ENCODE results near the gene SLC35C1.

DNA sequence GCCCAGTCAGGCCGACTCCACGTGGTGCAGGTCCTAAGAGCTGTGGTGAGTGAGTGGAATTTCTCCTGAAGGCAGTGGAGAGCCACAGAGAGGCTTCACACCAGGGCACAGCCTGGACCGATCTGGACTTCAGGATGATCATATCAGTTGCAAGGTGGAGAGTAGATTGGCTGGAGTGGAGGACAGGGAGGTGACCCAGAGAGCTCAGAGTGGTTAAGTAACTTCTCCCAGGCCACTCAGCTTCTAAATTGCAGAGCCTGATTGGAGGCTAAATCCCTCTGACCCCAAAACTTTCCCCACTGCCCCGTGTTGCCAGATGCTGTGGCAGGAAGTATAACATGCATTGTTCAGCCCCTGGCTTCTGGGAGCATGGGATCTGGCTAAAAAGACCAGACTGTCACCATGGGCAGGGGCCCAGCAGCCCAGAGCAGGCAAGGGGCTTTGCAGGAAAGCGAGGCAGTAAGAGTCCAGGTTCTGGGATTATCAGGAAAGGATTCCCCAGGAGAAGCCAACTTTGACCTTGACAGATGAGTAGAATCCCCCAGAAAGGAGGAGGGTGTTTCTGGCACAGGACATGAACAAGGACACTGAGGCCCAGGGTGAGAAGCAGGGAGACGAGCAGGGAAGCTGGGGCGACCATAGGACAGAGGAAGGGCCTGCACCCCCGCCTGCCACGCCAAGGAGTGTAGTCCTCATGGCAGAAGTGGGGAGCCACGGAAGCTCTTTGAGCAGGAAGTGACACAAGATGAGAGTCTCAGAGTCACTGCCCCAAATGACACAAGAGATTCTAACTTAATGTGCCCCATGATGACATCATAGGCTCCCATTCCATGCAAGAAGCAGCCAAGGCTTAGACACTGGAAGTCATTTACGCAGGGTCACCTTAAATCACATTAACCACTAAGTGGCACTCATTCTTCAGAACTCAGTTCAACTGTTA, 4.8 kb downstream of the SLC35C1 start:
- TF ChIP-seq, protein P1, sequence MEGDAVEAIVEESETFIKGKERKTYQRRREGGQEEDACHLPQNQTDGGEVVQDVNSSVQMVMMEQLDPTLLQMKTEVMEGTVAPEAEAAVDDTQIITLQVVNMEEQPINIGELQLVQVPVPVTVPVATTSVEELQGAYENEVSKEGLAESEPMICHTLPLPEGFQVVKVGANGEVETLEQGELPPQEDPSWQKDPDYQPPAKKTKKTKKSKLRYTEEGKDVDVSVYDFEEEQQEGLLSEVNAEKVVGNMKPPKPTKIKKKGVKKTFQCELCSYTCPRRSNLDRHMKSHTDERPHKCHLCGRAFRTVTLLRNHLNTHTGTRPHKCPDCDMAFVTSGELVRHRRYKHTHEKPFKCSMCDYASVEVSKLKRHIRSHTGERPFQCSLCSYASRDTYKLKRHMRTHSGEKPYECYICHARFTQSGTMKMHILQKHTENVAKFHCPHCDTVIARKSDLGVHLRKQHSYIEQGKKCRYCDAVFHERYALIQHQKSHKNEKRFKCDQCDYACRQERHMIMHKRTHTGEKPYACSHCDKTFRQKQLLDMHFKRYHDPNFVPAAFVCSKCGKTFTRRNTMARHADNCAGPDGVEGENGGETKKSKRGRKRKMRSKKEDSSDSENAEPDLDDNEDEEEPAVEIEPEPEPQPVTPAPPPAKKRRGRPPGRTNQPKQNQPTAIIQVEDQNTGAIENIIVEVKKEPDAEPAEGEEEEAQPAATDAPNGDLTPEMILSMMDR (IDR thresholded peaks at IDR 0.05): no peak
- TF ChIP-seq EP300 (IDR thresholded peaks at IDR 0.05) (no peak), POLR2A (IDR thresholded peaks at IDR 0.05) (no peak)

Measured in sigmoid colon (tissue), 4 donors.